CD8-positive, alpha-beta memory T cell (primary cell): ENCODE measurements around the gene GNB2. TPM values are rescaled to one million over a fixed set of nuclear protein-coding genes. Genes with fewer than 3 reads are reported as not detected.

Experiments
- CTCF ChIA-PET: fragments of 350-600 bp; sonication (Branson Sonifier 250); formaldehyde crosslinking; loops from one replicate; lab custom pipeline; 2021; ENCODE audit warnings: antibody characterized with exemption; lab: Charles Lee
- POLR2A ChIA-PET: fragments of 350-600 bp; sonication (Branson Sonifier 250); formaldehyde crosslinking; loops from one replicate; lab custom pipeline; 2021; ENCODE audit warnings: antibody characterized with exemption; lab: Charles Lee
- DNase-seq, 5 donors: peaks; one replicate each; pipeline versions ENCODE4 v3.0.0 to v3.0.0-alpha.2; 2020 to 2022; ENCODE audit warnings: mixed read lengths in 1 of 5
- H3K27ac ChIP-seq: one replicate; pipeline ENCODE4 v1.7.0; 2013; ENCODE audit warnings: low read depth, mild to moderate bottlenecking, low read length, moderate library complexity
- H3K27me3 ChIP-seq: 2 replicates; pipeline ENCODE4 v1.7.0; 2013; ENCODE audit warnings: low read length, mild to moderate bottlenecking; ENCODE audit not compliant: insufficient read depth, poor library complexity, severe bottlenecking
- H3K36me3 ChIP-seq: 2 replicates; pipeline ENCODE4 v1.7.0; 2013; ENCODE audit warnings: mild to moderate bottlenecking, low read length, moderate library complexity; ENCODE audit not compliant: insufficient read depth
- H3K4me1 ChIP-seq: 2 replicates; pipeline ENCODE4 v1.7.0; 2013; ENCODE audit warnings: mild to moderate bottlenecking, low read length, moderate library complexity; ENCODE audit not compliant: insufficient read depth
- H3K4me3 ChIP-seq: 2 replicates; pipeline ENCODE4 v1.7.0; 2013; ENCODE audit warnings: mild to moderate bottlenecking, low read length
- H3K9me3 ChIP-seq: 2 replicates; pipeline ENCODE4 v1.7.0; 2013; ENCODE audit warnings: mild to moderate bottlenecking, low read length
- H3K27ac Mint-ChIP-seq, 8 donors: one replicate each; pipeline ENCODE4 v1.8.0; 2020 to 2021; ENCODE audit warnings: mixed read lengths in 8 of 8, mild to moderate bottlenecking in 6 of 8, inconsistent platforms in 3 of 8, moderate library complexity in 3 of 8
- H3K27me3 Mint-ChIP-seq, 2 donors: one replicate each; pipeline ENCODE4 v1.8.0; 2020 to 2021; ENCODE audit warnings: mixed read lengths in 2 of 2, mild to moderate bottlenecking in 1 of 2, moderate library complexity in 1 of 2
- H3K36me3 Mint-ChIP-seq, 3 donors: one replicate each; pipeline ENCODE4 v1.8.0; 2020 to 2021; ENCODE audit warnings: mixed read lengths in 3 of 3, inconsistent platforms in 1 of 3, mild to moderate bottlenecking in 1 of 3
- H3K4me1 Mint-ChIP-seq, 3 donors: one replicate each; pipeline ENCODE4 v1.8.0; 2020 to 2021; ENCODE audit warnings: mixed read lengths in 3 of 3, inconsistent platforms in 1 of 3, mild to moderate bottlenecking in 1 of 3
- H3K4me3 Mint-ChIP-seq, 7 donors: one replicate each; pipeline ENCODE4 v1.8.0; 2020 to 2021; ENCODE audit warnings: mixed read lengths in 7 of 7, mild to moderate bottlenecking in 6 of 7, moderate library complexity in 4 of 7, inconsistent platforms in 2 of 7
- H3K9me3 Mint-ChIP-seq, 5 donors: one replicate each; pipeline ENCODE4 v1.8.0; 2020 to 2022; ENCODE audit warnings: mixed read lengths in 5 of 5, mild to moderate bottlenecking in 3 of 5, moderate library complexity in 2 of 5, inconsistent platforms in 1 of 5
- polyA plus RNA-seq: library from polyadenylated mRNA; unstranded; fragments of 300-500 nt; fragmentation: Illumina TruSeq; gene quantifications from one replicate; pipeline ENCODE4 v1.2.3, GENCODE V29; 2021
- total RNA-seq, 2 experiments: library from RNA; stranded (reverse); gene quantifications; one replicate each; pipeline ENCODE4 v1.2.3, GENCODE V29; 2021

Gene GNB2
- total RNA-seq: 100 to 1,000 TPM; 253 to 262 TPM
- 62.9 TPM for polyA plus RNA-seq

DNA sequence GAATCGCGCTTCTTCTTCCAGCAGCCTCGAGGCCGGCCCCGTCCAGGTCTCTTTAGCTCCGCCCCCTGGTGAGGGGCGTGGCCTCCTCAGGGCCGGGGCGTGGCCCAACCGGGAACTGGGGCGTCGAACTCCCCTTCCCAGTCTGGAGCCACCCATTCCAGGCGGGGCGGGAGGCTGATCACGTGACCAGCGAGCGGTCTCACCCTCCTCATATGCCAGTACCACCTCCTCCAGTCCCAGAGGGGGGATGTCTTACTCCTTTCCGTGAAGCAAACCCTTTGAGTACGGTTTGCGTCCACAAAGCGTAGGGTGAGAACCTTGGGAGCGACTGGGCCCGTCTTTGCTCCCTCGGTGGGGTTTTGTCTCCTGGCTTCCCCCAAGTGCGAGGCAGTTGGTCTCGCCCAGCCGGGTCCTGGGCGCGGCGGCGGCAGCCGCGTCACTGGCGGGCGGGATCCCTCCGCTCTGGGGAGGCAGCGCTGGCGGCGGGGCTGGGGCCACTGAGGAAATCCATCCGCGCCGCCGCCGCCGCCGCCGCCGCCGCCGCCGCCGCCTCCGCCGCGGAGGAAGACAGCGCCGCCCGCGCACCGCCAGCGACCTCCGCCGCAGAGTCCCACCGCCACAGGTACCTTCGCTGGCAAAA lies at the start of gene GNB2:
Gene GNB2, plus strand, starts transcription at position 439 of the 640 bp plus-strand sequence. CDS start 2,526 bp downstream, outside the sequence.
- H3K27me3 ChIP-seq: no peaks in the 10 kb centered on the region
- H3K9me3 ChIP-seq: no peaks in the 10 kb centered on the region
- Mint-ChIP-seq H3K27ac (peak within 1 kb of the TSS; percentile 95 to 98 (median 96)), H3K4me1 (peaks cover 10 to 23% (median 12%) of the 10 kb centered on the region in 3 donors), H3K4me3 (peak within 1 kb of the TSS; percentile 92 to 98 (median 95)), H3K36me3 (peaks cover 0 to 29% (median 0%) of the 10 kb centered on the region in 3 donors), H3K27me3 (peaks cover 0 to 6% of the 10 kb centered on the region in 2 donors), H3K9me3 (peaks cover 0 to 1% (median 0%) of the 10 kb centered on the region in 5 donors)
- ChIA-PET POLR2A (interaction anchor here (0.6 to 2.3 kb wide), 6 partner anchors 16 to 87 kb away, joined by 3 to 10 read pairs (median 6); partner anchors contain the start of genes FBXO24, MOSPD3 and POP7), CTCF (interaction anchor here (0.8 to 1.3 kb wide), 6 partner anchors 18 to 89 kb away, joined by 3 to 5 read pairs (median 3); partner anchors contain the start of gene POP7)
- H3K27ac ChIP-seq: peak within 1 kb of the TSS; percentile 89
- H3K4me3 ChIP-seq: peak within 1 kb of the TSS; percentile 84
- H3K36me3 ChIP-seq: peaks cover 21% of the 10 kb centered on the region
- DNase-seq: peak; percentile 93 to 98 (median 96)
- peaks cover 15% of the 10 kb centered on the region for H3K4me1 ChIP-seq

DNA sequence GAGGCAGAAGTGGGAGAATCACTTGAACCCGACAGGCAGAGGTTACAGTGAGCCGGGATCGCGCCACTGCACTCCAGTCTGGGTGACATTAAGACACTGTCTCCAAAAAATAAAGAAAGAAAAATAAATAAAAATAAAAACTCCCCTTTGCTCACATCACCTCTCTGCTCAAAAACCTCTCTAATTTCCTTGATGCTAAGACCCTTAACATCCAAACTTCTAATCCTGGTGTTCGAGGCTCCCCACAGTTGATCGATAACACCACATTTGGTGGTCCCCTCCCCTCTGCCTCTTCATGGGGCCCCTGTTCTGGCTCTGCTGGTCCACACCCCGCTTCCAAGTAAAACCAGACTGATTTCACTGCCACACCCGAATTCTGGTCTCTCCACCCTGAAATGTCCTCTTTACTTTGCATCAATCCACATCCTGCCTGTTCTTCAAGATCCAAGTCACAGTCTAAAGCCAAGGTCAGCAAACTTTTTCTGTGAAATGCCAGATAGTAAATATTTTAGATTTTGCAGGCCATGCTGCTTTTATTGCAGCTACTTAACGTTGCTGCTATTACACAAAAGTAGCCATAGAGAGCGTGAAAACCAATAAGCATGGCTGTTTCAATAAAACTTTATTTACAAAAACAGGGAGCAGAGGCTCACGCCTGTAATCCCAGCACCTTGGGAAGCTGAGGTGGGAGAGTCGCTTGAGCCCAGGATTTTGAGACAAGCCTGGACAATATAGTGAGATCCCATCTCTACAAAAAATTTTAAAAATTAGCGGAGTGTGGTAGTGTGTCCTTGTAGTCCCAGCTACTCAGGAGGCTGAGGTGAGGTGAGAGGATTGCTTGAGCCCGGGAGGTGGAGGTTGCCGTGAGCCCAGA lies 49.4 kb upstream of the GNB2 start:
- Mint-ChIP-seq H3K36me3 (peaks cover 0 to 7% (median 0%) of the 10 kb centered on the region in 3 donors), H3K4me1 (peaks cover 16 to 30% (median 27%) of the 10 kb centered on the region in 3 donors), H3K9me3 (no peaks in the 10 kb centered on the region), H3K27me3 (no peaks in the 10 kb centered on the region), H3K27ac (peak overlapping the region in 2 of 8 donors; percentile 53 to 63), H3K4me3 (peak overlapping the region in 1 of 7 donors; percentile 5)
- H3K36me3 ChIP-seq: no peaks in the 10 kb centered on the region
- H3K4me3 ChIP-seq: no peak overlapping the region
- no peak for DNase-seq
- CTCF ChIA-PET: interaction anchor here (1.4 to 1.6 kb wide), 2 partner anchors 10 to 12 kb away, joined by 3 to 6 read pairs; partner anchors contain the start of gene MOSPD3
- POLR2A ChIA-PET: interaction anchor here (0.7 kb wide), 1 partner anchor 43 kb away, joined by 3 read pairs; no protein-coding TSS in a partner anchor
- H3K9me3 ChIP-seq: no peaks in the 10 kb centered on the region
- no peaks in the 10 kb centered on the region for H3K27me3 ChIP-seq
- no peak overlapping the region for H3K27ac ChIP-seq
- H3K4me1 ChIP-seq: peaks cover 16% of the 10 kb centered on the region

DNA sequence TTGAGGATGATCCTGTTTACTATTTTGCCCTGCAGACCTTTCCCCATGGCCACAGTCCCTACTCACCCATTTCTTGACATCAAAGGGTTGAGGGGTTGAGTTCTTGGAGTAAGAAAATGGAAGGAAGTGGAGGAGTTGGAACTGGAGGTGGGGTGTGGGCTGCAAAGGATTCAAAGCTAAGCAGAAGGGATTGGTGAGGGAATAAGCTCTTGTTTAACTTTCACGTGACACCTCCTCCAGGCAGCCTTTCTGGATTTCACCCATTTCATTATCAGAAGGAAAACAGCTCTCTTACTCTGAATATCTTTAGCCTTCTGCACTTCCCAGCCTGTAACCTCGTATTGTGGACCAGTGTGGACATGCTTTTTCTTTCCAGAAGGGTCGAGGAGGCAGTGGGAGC lies 47.5 kb upstream of the GNB2 start:
- H3K27ac Mint-ChIP-seq: peak overlapping the region; percentile 58 to 89 (median 85)
- H3K4me1 Mint-ChIP-seq: peaks cover 20 to 38% (median 33%) of the 10 kb centered on the region in 3 donors
- H3K4me1 ChIP-seq: peaks cover 16% of the 10 kb centered on the region
- POLR2A ChIA-PET: interaction anchor here (1.0 to 1.9 kb wide), 7 partner anchors 14 to 249 kb away, joined by 3 to 9 read pairs (median 5); partner anchors contain the start of genes GNB2, MEPCE, MOSPD3 and SRRT
- H3K36me3 Mint-ChIP-seq: peaks cover 0 to 4% (median 0%) of the 10 kb centered on the region in 3 donors
- CTCF ChIA-PET: interaction anchor here (0.9 to 2.2 kb wide), 11 partner anchors 13 to 79 kb away, joined by 3 to 10 read pairs (median 5); partner anchors contain the start of genes FBXO24, LRCH4, MOSPD3 and POP7
- peak overlapping the region; percentile 73 for H3K4me3 ChIP-seq
- H3K36me3 ChIP-seq: no peaks in the 10 kb centered on the region
- H3K27me3 ChIP-seq: no peaks in the 10 kb centered on the region
- no peaks in the 10 kb centered on the region for H3K9me3 Mint-ChIP-seq
- H3K27me3 Mint-ChIP-seq: no peaks in the 10 kb centered on the region
- H3K4me3 Mint-ChIP-seq: peak overlapping the region; percentile 69 to 82 (median 77)
- no peak overlapping the region for H3K27ac ChIP-seq
- no peaks in the 10 kb centered on the region for H3K9me3 ChIP-seq
- DNase-seq: no peak

DNA sequence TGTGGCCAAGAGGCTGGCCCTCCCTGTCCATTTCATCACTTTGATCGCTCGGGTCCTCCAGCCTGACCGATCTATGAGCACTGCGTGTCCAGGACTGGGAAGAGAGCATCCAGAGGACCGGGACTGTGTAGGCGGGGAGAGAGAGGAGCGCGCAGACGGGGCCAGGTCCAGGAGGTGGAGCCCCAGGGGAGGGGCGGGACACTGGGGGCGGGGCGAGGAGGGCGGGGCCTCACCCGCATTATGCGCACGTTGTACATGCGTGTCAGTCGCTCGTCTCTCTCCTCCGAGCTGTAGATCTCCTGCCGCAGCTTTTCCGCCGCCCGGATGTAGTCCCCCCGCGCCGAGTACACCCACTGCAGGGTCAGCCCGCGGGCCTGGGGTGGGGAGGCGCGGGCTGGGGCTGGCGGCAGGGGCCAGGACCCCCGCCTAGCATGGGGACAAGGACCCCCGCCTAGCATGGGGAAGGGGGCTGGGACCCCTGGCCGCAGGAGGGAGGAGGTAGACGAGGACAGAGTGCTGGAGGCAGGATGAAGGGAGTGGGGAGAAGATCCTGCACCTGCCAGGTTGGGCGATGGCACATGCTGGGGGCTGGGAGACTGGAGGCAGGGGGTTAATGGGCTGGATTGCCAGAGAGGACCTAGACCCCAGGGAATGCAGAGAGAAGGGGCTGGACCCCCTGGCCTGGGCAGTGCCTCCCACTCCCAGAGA lies 46.9 kb upstream of the GNB2 start:
- Histone ChIP-seq H3K27ac (peak overlapping the region; percentile 54), H3K4me1 (peaks cover 16% of the 10 kb centered on the region), H3K27me3 (no peaks in the 10 kb centered on the region), H3K9me3 (no peaks in the 10 kb centered on the region), H3K4me3 (peak overlapping the region; percentile 81), H3K36me3 (no peaks in the 10 kb centered on the region)
- CTCF ChIA-PET: interaction anchor here (0.9 to 2.2 kb wide), 12 partner anchors 14 to 96 kb away, joined by 3 to 10 read pairs (median 5); partner anchors contain the start of genes FBXO24, LRCH4, MOSPD3 and POP7
- POLR2A ChIA-PET: interaction anchor here (1.0 to 1.9 kb wide), 7 partner anchors 14 to 248 kb away, joined by 3 to 9 read pairs (median 5); partner anchors contain the start of genes GNB2, MEPCE, MOSPD3 and SRRT
- H3K4me1 Mint-ChIP-seq: peaks cover 20 to 40% (median 33%) of the 10 kb centered on the region in 3 donors
- H3K27ac Mint-ChIP-seq: peak overlapping the region; percentile 58 to 88 (median 82)
- peaks cover 0 to 1% (median 0%) of the 10 kb centered on the region in 3 donors for H3K36me3 Mint-ChIP-seq
- H3K27me3 Mint-ChIP-seq: no peaks in the 10 kb centered on the region
- H3K4me3 Mint-ChIP-seq: peak overlapping the region; percentile 69 to 82 (median 77)
- H3K9me3 Mint-ChIP-seq: no peaks in the 10 kb centered on the region
- peak; percentile 80 to 93 (median 83) for DNase-seq

DNA sequence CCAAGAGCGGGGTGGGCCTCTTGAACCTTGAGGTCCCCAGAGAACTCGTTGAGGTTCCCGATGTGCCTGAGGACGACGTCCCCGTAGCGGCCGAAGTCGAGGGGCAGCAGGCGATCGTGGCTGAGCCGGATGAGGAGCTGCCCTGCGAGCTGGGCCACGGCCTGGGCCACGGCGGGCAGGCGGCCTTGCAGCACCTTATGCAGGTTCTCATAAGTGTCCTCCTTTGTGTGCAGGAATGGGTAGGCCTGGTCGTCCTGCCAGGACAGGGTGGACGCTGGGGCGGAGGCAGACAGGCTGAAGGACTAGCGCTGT lies 46.3 kb upstream of the GNB2 start:
- H3K4me3 ChIP-seq: peak overlapping the region; percentile 81
- peak overlapping the region; percentile 54 for H3K27ac ChIP-seq
- no peaks in the 10 kb centered on the region for H3K27me3 ChIP-seq
- Mint-ChIP-seq H3K27me3 (no peaks in the 10 kb centered on the region), H3K9me3 (no peaks in the 10 kb centered on the region), H3K27ac (peak overlapping the region; percentile 58 to 94 (median 84)), H3K4me1 (peaks cover 20 to 42% (median 35%) of the 10 kb centered on the region in 3 donors), H3K36me3 (no peaks in the 10 kb centered on the region), H3K4me3 (peak overlapping the region in 6 of 7 donors; percentile 31 to 77 (median 66))
- no peaks in the 10 kb centered on the region for H3K36me3 ChIP-seq
- CTCF ChIA-PET: interaction anchor here (0.6 to 2.2 kb wide), 10 partner anchors 14 to 96 kb away, joined by 3 to 10 read pairs (median 5); partner anchors contain the start of genes MOSPD3 and POP7
- no peaks in the 10 kb centered on the region for H3K9me3 ChIP-seq
- peaks cover 16% of the 10 kb centered on the region for H3K4me1 ChIP-seq
- no peak for DNase-seq
- POLR2A ChIA-PET: interaction anchor here (1.0 to 1.9 kb wide), 7 partner anchors 15 to 248 kb away, joined by 3 to 9 read pairs (median 5); partner anchors contain the start of genes GNB2, MEPCE, MOSPD3 and SRRT

DNA sequence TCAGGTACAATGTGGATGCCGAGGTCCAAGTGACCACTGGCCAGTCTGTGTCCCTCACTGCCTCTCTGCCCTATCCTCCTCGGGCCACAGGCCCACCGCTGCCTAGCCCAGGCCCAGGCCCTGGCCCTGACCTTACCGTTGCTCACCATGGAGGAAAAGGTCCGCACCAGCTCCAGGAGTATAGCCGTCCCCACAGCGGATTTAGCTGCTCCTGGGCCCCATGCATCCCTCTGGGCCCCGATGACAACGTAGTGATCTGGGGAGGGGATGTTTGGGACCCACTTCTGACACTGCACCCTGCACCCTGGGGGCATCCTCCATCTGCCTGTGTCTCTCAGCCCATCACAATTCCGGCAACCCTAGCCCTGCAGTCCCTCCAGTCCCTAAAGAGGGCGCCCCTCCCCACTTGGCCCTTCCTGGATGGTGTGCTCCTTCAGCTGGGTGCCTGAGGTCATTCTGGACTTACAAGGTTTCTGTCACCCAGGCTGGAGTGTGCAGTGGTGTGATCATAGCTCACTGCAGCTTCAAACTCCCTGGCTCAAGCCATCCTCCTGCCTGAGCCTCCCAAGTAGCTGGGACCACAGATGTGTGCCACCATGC lies 44.3 kb upstream of the GNB2 start:
- ChIA-PET POLR2A (interaction anchor here (0.9 to 1.5 kb wide), 2 partner anchors 17 kb away, joined by 3 to 4 read pairs; partner anchors contain the start of gene MOSPD3), CTCF (interaction anchor here (0.8 to 1.7 kb wide), 3 partner anchors 10 to 76 kb away, joined by 3 to 9 read pairs (median 7); partner anchors contain the start of genes MOSPD3 and POP7)
- Histone ChIP-seq H3K4me3 (no peak overlapping the region), H3K9me3 (no peaks in the 10 kb centered on the region), H3K4me1 (peaks cover 22% of the 10 kb centered on the region), H3K27me3 (no peaks in the 10 kb centered on the region), H3K27ac (no peak overlapping the region), H3K36me3 (no peaks in the 10 kb centered on the region)
- H3K27me3 Mint-ChIP-seq: peaks cover 0 to 2% of the 10 kb centered on the region in 2 donors
- peaks cover 0 to 1% (median 0%) of the 10 kb centered on the region in 5 donors for H3K9me3 Mint-ChIP-seq
- DNase-seq: no peak
- H3K4me3 Mint-ChIP-seq: no peak overlapping the region
- peaks cover 0 to 1% (median 0%) of the 10 kb centered on the region in 3 donors for H3K36me3 Mint-ChIP-seq
- H3K4me1 Mint-ChIP-seq: peaks cover 27 to 52% (median 43%) of the 10 kb centered on the region in 3 donors
- peak overlapping the region in 6 of 8 donors; percentile 15 to 88 (median 44) for H3K27ac Mint-ChIP-seq
